OCI-LY7 (cell line): Measurements from ENCODE around the gene RFX3. TPM values are rescaled to one million over a fixed set of nuclear protein-coding genes. Genes with fewer than 3 reads are reported as not detected.

ENCODE experiments used
- BruUV-seq: library from RNA; stranded (reverse); fragments of 400-500 nt; replicated peaks from 2 replicates; lab custom pipeline; 2021; lab: Mats Ljungman, UMichigan
- CTCF ChIA-PET: fragments of 300-600 bp; sonication (Branson Sonifier 250); formaldehyde crosslinking; loops from one replicate; lab custom pipeline; 2022; ENCODE audit warnings: antibody characterized with exemption; ENCODE audit not compliant: unreplicated experiment; lab: Charles Lee
- POLR2A ChIA-PET: fragments of 300-600 bp; sonication (Branson Sonifier 250); formaldehyde crosslinking; loops from one replicate; lab custom pipeline; 2022; ENCODE audit warnings: antibody characterized with exemption; lab: Charles Lee
- DNase-seq: peaks from one replicate; pipeline ENCODE4 v3.0.0-alpha.2; 2015; ENCODE audit warnings: low spot score
- H2AFZ ChIP-seq: fragments of 200-600 bp; sonication (generic), shearing (Covaris generic); 2 replicates; pipeline ENCODE4 v1.6.1; 2014; ENCODE audit warnings: mild to moderate bottlenecking, antibody characterized with exemption, low read length, moderate library complexity
- H3K27ac ChIP-seq: fragments of 200-600 bp; sonication (generic); 2 replicates; pipeline ENCODE4 v1.5.1; 2014; ENCODE audit warnings: mixed run types, low read depth, mild to moderate bottlenecking, moderate library complexity, low read length, inconsistent platforms; ENCODE audit not compliant: poor library complexity, severe bottlenecking
- H3K36me3 ChIP-seq: fragments of 200-600 bp; sonication (generic); 2 replicates; pipeline ENCODE4 v1.6.1; 2014; ENCODE audit warnings: mild to moderate bottlenecking, antibody characterized with exemption, low read length, moderate library complexity, mixed read lengths; ENCODE audit not compliant: insufficient read depth
- H3K4me1 ChIP-seq: fragments of 200-600 bp; sonication (generic); 2 replicates; pipeline ENCODE4 v1.5.1; 2014; ENCODE audit warnings: mild to moderate bottlenecking, low read length; ENCODE audit not compliant: insufficient read depth, poor library complexity, severe bottlenecking
- H3K4me2 ChIP-seq: fragments of 200-600 bp; sonication (generic); 2 replicates; pipeline ENCODE4 v1.6.1; 2014; ENCODE audit warnings: mild to moderate bottlenecking, low read length
- H3K4me3 ChIP-seq: fragments of 200-600 bp; sonication (generic); 2 replicates; pipeline ENCODE4 v1.5.1; 2014; ENCODE audit warnings: mild to moderate bottlenecking, low read depth, low read length; ENCODE audit not compliant: poor library complexity, severe bottlenecking
- H3K79me2 ChIP-seq: fragments of 200-600 bp; sonication (generic); 2 replicates; pipeline ENCODE4 v1.6.1; 2016; ENCODE audit warnings: low read depth, mild to moderate bottlenecking, low read length, moderate library complexity, mixed read lengths; ENCODE audit not compliant: insufficient read depth
- H3K9me2 ChIP-seq: fragments of 200-600 bp; sonication (generic); 2 replicates; pipeline ENCODE4 v1.6.1; 2016; ENCODE audit warnings: mild to moderate bottlenecking, low read length, mixed read lengths; ENCODE audit not compliant: insufficient read depth
- H3K9me3 ChIP-seq: fragments of 200-600 bp; sonication (generic); 2 replicates; pipeline ENCODE4 v1.6.1; 2014; ENCODE audit warnings: mild to moderate bottlenecking, mixed run types, low read length, mixed read lengths
- H4K20me1 ChIP-seq: fragments of 200-600 bp; sonication (generic); 2 replicates; pipeline ENCODE4 v1.6.1; 2014; ENCODE audit warnings: mild to moderate bottlenecking, antibody characterized with exemption, low read length, moderate library complexity, mixed read lengths; ENCODE audit not compliant: insufficient read depth
- CTCF ChIP-seq: fragments of 200-600 bp; sonication (generic); conservative IDR thresholded peaks from 2 replicates; pipeline ENCODE4 v1.5.1; 2014; ENCODE audit warnings: mild to moderate bottlenecking, antibody characterized with exemption, low read length, moderate library complexity, mixed read lengths
- EZH2phosphoT487 ChIP-seq: fragments of 200-600 bp; sonication (generic); IDR thresholded peaks from 2 replicates; pipeline ENCODE4 v1.6.1; 2018; ENCODE audit warnings: low read depth, borderline replicate concordance, mild to moderate bottlenecking, mixed run types, antibody characterized with exemption, low read length, moderate library complexity, mixed read lengths
- intact Hi-C: fragments of 100-400 bp; cut with micrococcal nuclease; formaldehyde crosslinking; loops from one replicate; pipeline ENCODE4 v1.10.0; 2022; ENCODE audit not compliant: unreplicated experiment
- total RNA-seq, 2 experiments: library from RNA; depleted of rRNA in 1 of 2; stranded (reverse); fragments of >200 nt in 1 of 2; shearing (Covaris generic) in 1 of 2; gene quantifications; 2 replicates each; pipeline ENCODE4 v1.2.3, GENCODE V29; 2014 to 2022

Gene RFX3
- total RNA-seq, 2 experiments from 2014 or later = 6.9 to 18.1 TPM

- TF ChIP-seq EZH2phosphoT487 = no peak
- no peak for TF ChIP-seq CTCF
- Histone ChIP-seq H3K36me3 (no peaks in the 10 kb centered on the region), H3K27ac (no peak overlapping the region), H3K4me2 (no peak overlapping the region), H2AFZ (no peak overlapping the region), H3K4me3 (no peak overlapping the region), H3K9me2 (no peaks in the 10 kb centered on the region), H3K9me3 (no peaks in the 10 kb centered on the region), H4K20me1 (no peaks in the 10 kb centered on the region), H3K4me1 (no peaks in the 10 kb centered on the region), H3K79me2 (no peaks in the 10 kb centered on the region)
- POLR2A ChIA-PET = no interaction called here
- DNase-seq = no peak
- CTCF ChIA-PET = no interaction called here
- BruUV-seq = no TSS peak
- intact Hi-C loops = no loop called here
Observed at GRCh38 chr9:3193791-3194190, 332.0 kb downstream of the RFX3 start.

DNA sequence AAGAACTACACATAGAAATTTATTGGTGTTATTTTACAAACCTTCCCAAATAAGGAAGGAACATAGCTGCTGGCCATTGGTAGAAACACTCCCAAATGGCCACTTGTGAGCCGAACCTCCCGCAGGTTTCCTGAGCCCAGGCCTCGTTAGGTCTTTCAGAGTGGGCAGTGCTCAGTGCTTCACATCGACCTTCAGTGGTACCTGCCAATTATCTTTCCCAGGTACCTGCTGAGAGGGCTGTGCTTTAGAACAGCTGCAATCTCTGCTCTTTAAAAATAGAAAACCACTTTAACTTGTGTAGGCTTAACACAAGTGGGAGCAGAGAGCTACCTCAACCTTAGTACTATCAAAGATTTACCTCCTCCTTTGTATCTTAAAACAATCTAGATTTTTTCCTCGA, 334.1 kb downstream of the RFX3 start:
- Histone ChIP-seq H3K27ac (no peak overlapping the region), H3K4me3 (no peak overlapping the region), H3K9me2 (no peaks in the 10 kb centered on the region), H2AFZ (no peak overlapping the region), H4K20me1 (no peaks in the 10 kb centered on the region), H3K4me2 (no peak overlapping the region), H3K4me1 (no peaks in the 10 kb centered on the region), H3K36me3 (no peaks in the 10 kb centered on the region), H3K9me3 (no peaks in the 10 kb centered on the region), H3K79me2 (no peaks in the 10 kb centered on the region)
- no TSS peak for BruUV-seq
- no peak for TF ChIP-seq EZH2phosphoT487
- TF ChIP-seq CTCF = no peak
- ChIA-PET POLR2A (interaction anchor here (2.3 kb wide), 1 partner anchor 13 kb away, joined by 8 read pairs; no protein-coding TSS in a partner anchor), CTCF (no interaction called here)
- intact Hi-C loops = no loop called here
- DNase-seq = no peak

DNA sequence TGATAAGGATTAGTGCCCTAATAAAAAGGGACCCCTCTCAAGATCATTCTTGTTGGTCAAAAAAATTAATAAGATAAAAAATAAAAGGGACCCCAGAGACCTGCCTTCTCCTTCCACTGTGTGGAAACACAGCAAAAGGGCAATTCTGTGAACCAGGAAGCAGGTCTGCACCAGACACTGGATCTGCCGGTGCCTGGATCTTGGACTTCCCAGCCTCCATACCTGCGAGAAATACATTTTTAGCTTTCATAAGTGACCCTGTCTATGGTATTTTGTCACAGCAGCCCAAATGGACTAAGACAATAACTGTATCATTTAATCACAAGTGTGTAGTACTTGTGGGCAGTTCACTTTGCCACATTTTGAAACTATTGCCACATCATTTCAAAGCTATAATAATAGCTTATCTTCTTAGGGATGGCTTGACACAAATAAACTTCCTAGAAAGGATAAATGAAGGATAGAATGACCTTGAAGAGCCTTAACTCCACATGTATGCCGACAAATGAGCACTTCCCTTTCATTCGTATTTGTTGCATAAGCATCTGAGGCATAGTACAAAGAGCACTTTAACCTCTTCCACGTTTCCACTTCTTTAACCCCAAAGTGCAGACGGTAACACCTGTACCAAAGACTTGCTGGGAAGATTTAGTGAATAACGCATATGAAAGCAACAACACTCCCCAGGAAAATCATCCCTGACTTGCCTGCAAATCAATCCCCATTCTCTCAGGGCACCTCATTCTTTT, 336.5 kb downstream of the RFX3 start:
- BruUV-seq = no TSS peak
- no peak overlapping the region for H2AFZ ChIP-seq
- H3K4me3 ChIP-seq = no peak overlapping the region
- H3K4me2 ChIP-seq = no peak overlapping the region
- no peaks in the 10 kb centered on the region for H3K79me2 ChIP-seq
- TF ChIP-seq EZH2phosphoT487 (no peak), CTCF (no peak)
- H3K27ac ChIP-seq = no peak overlapping the region
- DNase-seq = no peak
- H3K4me1 ChIP-seq = no peaks in the 10 kb centered on the region
- ChIA-PET POLR2A (interaction anchor here (0.6 to 1.5 kb wide), 3 partner anchors 9 to 502 kb away, joined by 3 to 4 read pairs (median 3); no protein-coding TSS in a partner anchor), CTCF (no interaction called here)
- no peaks in the 10 kb centered on the region for H3K9me3 ChIP-seq
- no peaks in the 10 kb centered on the region for H4K20me1 ChIP-seq
- no peaks in the 10 kb centered on the region for H3K36me3 ChIP-seq
- no peaks in the 10 kb centered on the region for H3K9me2 ChIP-seq
- intact Hi-C loops = no loop called here
